Measurements from ENCODE around the gene JADE3. TPM values are rescaled to one million over a fixed set of nuclear protein-coding genes. Genes with fewer than 3 reads are reported as not detected.

Gene JADE3
- total RNA-seq, 1 donor from 2014 or later: 12.4 TPM

- FAIRE-seq (no peak), DNase-seq (ENCODE audit: low read depth) (no peak)
- no peaks in the 10 kb centered on the region for H3K79me2 ChIP-seq (ENCODE audit: insufficient read depth, low read length)
- no peak overlapping the region for H3K4me2 ChIP-seq (ENCODE audit: low read length)
- H3K27ac Mint-ChIP-seq (ENCODE audit: unreplicated experiment): no peak overlapping the region
- no peak overlapping the region for H2AFZ ChIP-seq (ENCODE audit: low read depth, low read length)
- no peaks in the 10 kb centered on the region for H3K36me3 ChIP-seq (ENCODE audit: insufficient read depth, low read length)
- TF ChIP-seq CTCF (IDR thresholded peaks at IDR 0.05; ENCODE audit: insufficient read depth, low read depth, low read length) (no peak), EZH2 (IDR thresholded peaks at IDR 0.05; ENCODE audit: insufficient read depth, low read length) (no peak)
- H3K27ac ChIP-seq (ENCODE audit: low read depth, low read length): no peak overlapping the region
- no peaks in the 10 kb centered on the region for H3K9me3 Mint-ChIP-seq (ENCODE audit: unreplicated experiment)
- no peaks in the 10 kb centered on the region for H3K9me3 ChIP-seq (ENCODE audit: insufficient read depth, low read depth, low read length)
- H3K36me3 Mint-ChIP-seq (ENCODE audit: low read depth, unreplicated experiment): no peaks in the 10 kb centered on the region
- H3K4me3 Mint-ChIP-seq (ENCODE audit: unreplicated experiment): no peak overlapping the region
- no peaks in the 10 kb centered on the region for H3K4me1 Mint-ChIP-seq (ENCODE audit: low read depth, unreplicated experiment)
- H3K9ac ChIP-seq (ENCODE audit: low read length): no peak overlapping the region
- H3K4me3 ChIP-seq (ENCODE audit: insufficient read depth, low read depth, low read length): no peak overlapping the region
- no peaks in the 10 kb centered on the region for H3K27me3 ChIP-seq (ENCODE audit: insufficient read depth, low read length)
- no peaks in the 10 kb centered on the region for H3K4me1 ChIP-seq (ENCODE audit: insufficient read depth, low read length)
- no peaks in the 10 kb centered on the region for H3K27me3 Mint-ChIP-seq (ENCODE audit: low read depth, unreplicated experiment)
- H4K20me1 ChIP-seq (ENCODE audit: insufficient read depth, low read length): no peaks in the 10 kb centered on the region
Observed at GRCh38 chrX:47101206-47101605, 189.0 kb downstream of the JADE3 start.

Other genes starting within 250 kb of the JADE3 start
- gene SLC9A7, start 153.3 kb upstream of the JADE3 start, total RNA-seq: 20.8 and 21.0 TPM in 2 replicates
- 18.5 and 20.5 TPM in 2 replicates for gene RP2, start 75.4 kb upstream of the JADE3 start, total RNA-seq
- not detected in 2 replicates for gene RGN, start 166.0 kb downstream of the JADE3 start, total RNA-seq
- gene NDUFB11, start 232.3 kb downstream of the JADE3 start, total RNA-seq: 79.4 and 86.3 TPM in 2 replicates
- 35.9 and 36.3 TPM in 2 replicates for gene RBM10, start 232.8 kb downstream of the JADE3 start, total RNA-seq

All from astrocyte (in vitro differentiated cells and primary cell).